Hepatocyte (in vitro differentiated cells): ENCODE results near the gene RHOBTB3.

Source experiments
- CTCF ChIP-seq: fragments of 200-600 bp; sonication (generic); IDR thresholded peaks from 2 replicates; pipeline ENCODE4 v1.5.1; 2016; ENCODE audit warnings: antibody characterized with exemption, mild to moderate bottlenecking; ENCODE audit not compliant: poor library complexity
- EZH2 ChIP-seq: fragments of 200-600 bp; sonication (generic); IDR thresholded peaks from 2 replicates; pipeline ENCODE4 v1.6.1; 2016; ENCODE audit warnings: antibody characterized with exemption, mild to moderate bottlenecking, borderline replicate concordance
- EZH2phosphoT487 ChIP-seq: fragments of 200-600 bp; sonication (generic); IDR thresholded peaks from one replicate; pipeline ENCODE4 v1.6.1; 2018; ENCODE audit warnings: antibody characterized with exemption, mild to moderate bottlenecking, low read depth, moderate library complexity; ENCODE audit not compliant: unreplicated experiment, severe bottlenecking

DNA sequence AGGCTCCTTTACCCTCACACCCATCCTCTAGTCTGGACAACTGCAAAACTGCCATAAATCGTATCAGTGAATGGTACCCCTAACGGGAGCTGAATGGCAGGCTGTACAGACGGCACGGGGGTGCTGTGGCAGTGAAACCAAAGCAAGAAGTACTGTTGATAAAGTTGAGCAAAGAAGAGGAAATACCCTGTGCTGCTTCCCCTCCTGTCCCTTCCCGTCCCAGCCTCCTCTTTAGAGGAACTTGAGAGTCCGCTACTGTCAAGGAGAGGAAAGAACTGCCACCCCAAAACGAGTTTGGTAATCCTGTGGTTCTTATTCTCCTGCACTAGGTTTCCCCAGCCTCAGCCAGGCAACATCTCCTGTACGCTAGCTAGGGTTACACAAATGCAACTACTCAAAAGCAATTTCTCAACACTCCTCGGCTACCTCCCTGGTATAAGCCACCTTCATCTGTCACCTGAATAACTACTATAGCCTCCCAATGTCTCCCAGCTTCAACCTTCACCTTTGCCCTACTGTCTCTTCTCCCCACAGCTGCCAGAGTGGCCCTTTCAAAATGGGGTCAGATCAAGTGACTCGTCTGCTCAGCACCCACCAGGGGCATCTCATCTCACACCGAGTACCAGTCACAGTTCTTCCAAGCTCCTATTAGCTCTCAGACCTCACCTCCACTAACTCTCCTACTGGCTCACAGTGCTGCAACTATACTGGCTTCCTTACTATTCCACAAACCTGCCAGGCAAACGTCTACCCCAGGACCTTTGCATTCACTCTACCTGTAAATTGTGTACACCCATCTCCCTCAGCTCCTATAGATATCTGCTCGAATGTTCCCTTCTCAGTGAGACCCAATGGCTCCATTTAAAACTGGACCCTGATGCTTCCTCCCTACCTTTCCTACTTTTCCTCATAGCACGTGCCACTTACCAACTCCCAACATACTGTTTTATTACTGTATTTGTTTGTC, 87.3 kb downstream of the RHOBTB3 start:
- TF ChIP-seq EZH2phosphoT487 (no peak), CTCF (no peak), EZH2 (no peak)
